RWPE1 (cell line): Measurements from ENCODE around the gene NCDN.

Source experiments
- CTCF ChIA-PET: fragments of 350-600 bp; sonication (Branson Sonifier 250); formaldehyde crosslinking; extraction: SDS; loops from one replicate; lab custom pipeline; 2021; lab: Yijun Ruan, JAX
- POLR2A ChIA-PET: fragments of 400-600 bp; formaldehyde crosslinking; extraction: SDS; loops from one replicate; lab custom pipeline; 2020; ENCODE audit warnings: antibody characterized with exemption; ENCODE audit not compliant: low non-redundant PET; lab: Yijun Ruan, JAX
- DNase-seq: peaks from one replicate; pipeline ENCODE4 v3.0.0; 2012; ENCODE audit warnings: low spot score
- H3K27ac ChIP-seq: fragments of 450-650 bp; 2 replicates; pipeline ENCODE4 v1.5.1; 2017
- CTCF ChIP-seq: fragments of 450-650 bp; conservative IDR thresholded peaks from 2 replicates; pipeline ENCODE4 v1.5.1; 2017; ENCODE audit warnings: low read depth, mild to moderate bottlenecking

NCDN gene

GRCh38 chr1:35592991-35593769, 35.6 kb downstream of the NCDN start:
- POLR2A ChIA-PET = interaction anchor here (0.7 kb wide), 1 partner anchor 20 kb away, joined by 3 read pairs; no protein-coding TSS in a partner anchor
- no peak for TF ChIP-seq CTCF
- DNase-seq = no peak
- CTCF ChIA-PET = interaction anchor here (0.6 kb wide), 1 partner anchor 30 kb away, joined by 3 read pairs; no protein-coding TSS in a partner anchor
- no peak overlapping the region for H3K27ac ChIP-seq

DNA sequence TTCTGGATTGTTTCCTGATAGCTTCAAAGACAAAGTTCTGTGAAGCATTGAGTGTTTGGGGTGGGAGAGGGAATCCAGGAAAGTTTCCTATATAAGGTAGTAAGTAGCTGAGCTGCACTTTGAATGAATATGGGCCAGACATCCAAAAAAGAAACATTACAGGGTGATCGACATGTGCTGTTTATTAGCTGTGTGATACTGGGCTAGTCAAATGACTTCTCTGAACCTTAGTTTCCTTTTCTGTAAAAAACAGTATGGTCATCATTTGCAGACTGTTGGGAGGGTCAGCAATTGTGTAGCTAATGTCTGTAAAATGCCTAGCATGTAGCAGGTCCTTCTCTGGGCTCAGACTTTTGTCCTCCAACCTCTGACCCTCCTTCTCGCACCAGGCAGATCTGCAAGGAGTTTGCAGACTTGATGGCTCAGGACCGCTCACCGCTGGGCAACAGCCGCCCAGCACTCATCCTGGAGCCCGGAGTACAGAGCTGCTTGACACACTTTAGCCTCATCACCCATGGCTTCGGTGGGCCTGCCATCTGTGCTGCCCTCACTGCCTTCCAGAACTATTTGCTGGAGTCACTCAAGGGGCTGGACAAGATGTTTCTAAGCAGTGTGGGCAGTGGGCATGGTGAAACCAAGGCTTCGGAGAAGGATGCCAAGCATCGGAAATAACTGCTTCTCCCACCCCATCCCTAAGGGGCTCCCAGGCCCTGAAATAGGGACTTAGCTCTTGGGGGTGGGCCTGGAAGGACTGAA, 36.6 kb downstream of the NCDN start:
- DNase-seq = no peak
- POLR2A ChIA-PET = no interaction called here

GRCh38 chr1:35595684-35596083, 38.1 kb downstream of the NCDN start:
- DNase-seq = no peak
- H3K27ac ChIP-seq = no peak overlapping the region
- TF ChIP-seq CTCF = no peak
- ChIA-PET CTCF (no interaction called here), POLR2A (no interaction called here)

More for the DNA sequence above, 36.6 kb downstream of the NCDN start:
- no peak for TF ChIP-seq CTCF
- no peak overlapping the region for H3K27ac ChIP-seq
- CTCF ChIA-PET = interaction anchor here (0.6 kb wide), 1 partner anchor 29 kb away, joined by 3 read pairs; no protein-coding TSS in a partner anchor

DNA sequence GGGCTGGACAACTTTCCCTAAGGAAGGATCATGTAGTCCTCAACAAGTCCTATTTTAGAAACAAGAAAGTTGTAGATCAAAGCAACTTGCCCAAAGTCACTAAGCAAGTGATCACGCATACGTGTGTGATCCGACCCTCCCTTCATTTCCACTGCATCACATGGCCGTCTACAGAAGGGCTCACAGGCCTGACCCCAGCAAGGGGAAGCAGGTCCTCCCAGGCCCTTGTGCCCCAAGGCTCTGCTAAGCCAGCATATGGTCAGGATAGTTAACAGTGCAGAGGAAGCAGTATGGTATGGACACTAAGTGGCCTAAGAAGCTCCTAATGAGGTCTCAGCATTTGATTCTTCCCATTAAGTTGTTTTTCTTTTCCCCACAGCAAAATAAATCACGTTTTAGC, 40.3 kb downstream of the NCDN start:
- H3K27ac ChIP-seq = no peak overlapping the region
- no peak for TF ChIP-seq CTCF
- DNase-seq = no peak
- CTCF ChIA-PET = no interaction called here
- POLR2A ChIA-PET = no interaction called here

DNA sequence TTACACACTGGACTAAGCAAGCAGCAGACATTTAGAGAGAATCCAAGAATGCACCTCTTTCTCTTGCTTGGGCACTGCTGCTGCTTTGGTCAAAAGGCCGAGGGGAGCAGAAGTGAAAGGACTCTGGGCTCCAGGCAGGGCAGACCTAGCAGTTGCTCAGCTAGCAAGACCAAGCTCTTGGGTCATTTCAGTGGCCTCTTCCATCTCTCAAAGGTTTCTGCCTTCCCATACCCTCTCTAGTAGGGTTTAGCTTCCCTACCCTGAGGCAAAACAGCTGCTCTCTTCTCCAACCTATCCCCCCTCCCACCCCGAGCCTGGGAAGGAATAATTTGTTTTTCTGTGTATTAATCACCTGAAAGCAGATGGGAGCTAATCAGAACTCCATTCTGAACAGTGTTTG, 41.3 kb downstream of the NCDN start:
- DNase-seq = no peak
- TF ChIP-seq CTCF = no peak
- ChIA-PET POLR2A (no interaction called here), CTCF (interaction anchor here (1.1 to 1.5 kb wide), 2 partner anchors 116 to 128 kb away, joined by 3 to 4 read pairs; no protein-coding TSS in a partner anchor)
- no peak overlapping the region for H3K27ac ChIP-seq

DNA sequence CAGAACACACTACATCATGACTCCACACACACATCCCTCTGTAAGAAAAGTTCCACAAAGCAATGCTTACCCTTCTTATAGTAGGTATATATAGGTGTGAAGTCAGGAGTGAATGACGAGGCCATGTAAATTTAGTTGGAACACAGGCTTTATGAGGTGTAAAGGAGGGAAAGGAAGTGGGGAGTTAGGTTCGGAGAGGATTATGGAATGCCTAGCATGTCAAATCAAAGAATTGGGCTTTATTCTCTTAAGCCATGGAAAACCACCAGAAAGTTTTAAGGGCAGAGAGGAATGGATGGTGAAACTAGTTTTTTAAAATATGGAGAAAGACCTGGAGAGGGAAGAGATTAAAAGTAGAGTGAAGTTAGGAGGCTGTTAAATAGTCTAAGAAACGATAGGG, 41.8 kb downstream of the NCDN start:
- CTCF ChIA-PET = interaction anchor here (1.1 to 1.5 kb wide), 2 partner anchors 116 to 128 kb away, joined by 3 to 4 read pairs; no protein-coding TSS in a partner anchor
- no peak for DNase-seq
- no peak overlapping the region for H3K27ac ChIP-seq
- POLR2A ChIA-PET = no interaction called here
- TF ChIP-seq CTCF = no peak
